Measurements from ENCODE around the gene CCDC85B.

Gene CCDC85B

GRCh38 chr11:65857853-65858680 lies 32.4 kb upstream of the CCDC85B start, which contains the start of gene CFL1:
CFL1 (minus strand) TSS chr11:65858180; CDS start chr11:65858099, 81 bp downstream.
- DNase-seq (ENCODE audit: low read depth) = peak; percentile 94

- no peak for DNase-seq (ENCODE audit: low read depth)
These were observed 31.8 kb upstream of the CCDC85B start for GRCh38 chr11:65858681-65859087.

GRCh38 chr11:65859095-65859811 lies 31.2 kb upstream of the CCDC85B start:
- DNase-seq (ENCODE audit: low read depth) = peak; percentile 96

- DNase-seq (ENCODE audit: low read depth) = no peak
These were observed 30.6 kb upstream of the CCDC85B start for GRCh38 chr11:65859812-65860277.

GRCh38 chr11:65860278-65861164 lies 30.0 kb upstream of the CCDC85B start, which contains the start of gene MUS81:
MUS81 (plus strand) TSS chr11:65860433; CDS start chr11:65860754, 321 bp downstream.
- DNase-seq (ENCODE audit: low read depth) = peak; percentile 91

GRCh38 chr11:65861165-65861505 lies 29.3 kb upstream of the CCDC85B start:
- DNase-seq (ENCODE audit: low read depth) = no peak

- no peak for DNase-seq (ENCODE audit: low read depth)
These were observed 28.8 kb upstream of the CCDC85B start for GRCh38 chr11:65861533-65862183.

GRCh38 chr11:65862191-65862735 lies 28.2 kb upstream of the CCDC85B start:
- no peak for DNase-seq (ENCODE audit: low read depth)

GRCh38 chr11:65862941-65863888 lies 27.3 kb upstream of the CCDC85B start:
- no peak for DNase-seq (ENCODE audit: low read depth)

- no peak for DNase-seq (ENCODE audit: low read depth)
These were observed 26.4 kb upstream of the CCDC85B start for GRCh38 chr11:65863889-65864705.

GRCh38 chr11:65864706-65865471 lies 25.6 kb upstream of the CCDC85B start:
- DNase-seq (ENCODE audit: low read depth) = no peak

- DNase-seq (ENCODE audit: low read depth) = no peak
These were observed 24.8 kb upstream of the CCDC85B start for GRCh38 chr11:65865550-65866172.

- DNase-seq (ENCODE audit: low read depth) = no peak
These were observed 23.8 kb upstream of the CCDC85B start for GRCh38 chr11:65866509-65867283.

GRCh38 chr11:65867284-65868071 lies 23.0 kb upstream of the CCDC85B start:
- DNase-seq (ENCODE audit: low read depth) = no peak

GRCh38 chr11:65868076-65868667 lies 22.3 kb upstream of the CCDC85B start:
- DNase-seq (ENCODE audit: low read depth) = no peak

- no peak for DNase-seq (ENCODE audit: low read depth)
These were observed 21.6 kb upstream of the CCDC85B start for GRCh38 chr11:65868907-65869306.
